ENCODE measurements around the gene HOXB4. TPM values are rescaled to one million over a fixed set of nuclear protein-coding genes. Genes with fewer than 3 reads are reported as not detected.

The HOXB4 gene
- total and polyA plus RNA-seq, 5 experiments from 2014 or later = 0.06 to 2.3 (median 0.95) TPM; not detected in 1

GRCh38 chr17:48565925-48566710 lies 12.0 kb downstream of the HOXB4 start:
- no peak overlapping the region for H3K27ac Mint-ChIP-seq
- H3K4me3 Mint-ChIP-seq = no peak overlapping the region
- H3K9me3 Mint-ChIP-seq = no peaks in the 10 kb centered on the region
- POLR2A ChIA-PET = interaction anchor here (0.6 to 1.9 kb wide), 3 partner anchors 9 to 26 kb away, joined by 3 to 5 read pairs (median 4); no protein-coding TSS in a partner anchor
- H3K4me1 Mint-ChIP-seq = peaks cover 3 to 36% (median 11%) of the 10 kb centered on the region in 4 donors
- peaks cover 13 to 31% (median 22%) of the 10 kb centered on the region in 5 donors for H3K27me3 Mint-ChIP-seq
- DNase-seq (peak in 1 of 10 donors; percentile 24), ATAC-seq (no peak)
- H3K36me3 Mint-ChIP-seq = peaks cover 0 to 3% (median 0%) of the 10 kb centered on the region in 3 donors

DNA sequence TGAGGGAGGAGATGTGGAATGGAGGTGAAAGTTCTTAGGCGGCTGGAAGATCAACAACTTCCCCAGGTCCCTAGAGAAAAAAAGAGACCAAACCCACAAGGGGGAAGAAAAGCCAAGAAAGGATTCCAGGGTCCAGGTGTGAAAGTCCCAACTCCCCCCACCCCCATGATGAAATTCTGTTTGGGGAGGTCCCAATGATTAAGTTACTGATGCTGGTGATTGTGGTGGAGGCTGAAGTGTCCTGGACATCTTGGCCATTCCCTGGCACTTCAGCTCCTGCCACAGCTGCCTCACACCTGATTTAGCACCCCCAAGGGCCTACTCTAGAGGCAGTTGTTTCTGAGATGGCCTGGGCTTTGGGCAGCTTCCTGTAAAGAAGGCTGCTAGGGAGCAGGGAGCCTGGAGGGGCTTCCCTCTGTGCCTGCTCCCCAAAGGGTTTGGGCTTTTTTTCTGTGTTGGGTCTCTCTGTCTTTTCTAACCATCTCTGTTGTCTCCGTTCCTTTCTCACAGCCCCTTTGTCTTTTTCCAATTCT lies 13.1 kb downstream of the HOXB4 start:
- peaks cover 13 to 31% (median 27%) of the 10 kb centered on the region in 5 donors for H3K27me3 Mint-ChIP-seq
- peak in 1 of 10 donors; percentile 15 for DNase-seq
- POLR2A ChIA-PET = no interaction called here
- H3K4me1 Mint-ChIP-seq = peaks cover 3 to 36% (median 11%) of the 10 kb centered on the region in 4 donors
- peaks cover 0 to 3% (median 0%) of the 10 kb centered on the region in 3 donors for H3K36me3 Mint-ChIP-seq
- no peak overlapping the region for H3K27ac Mint-ChIP-seq
- H3K4me3 Mint-ChIP-seq = peak overlapping the region in 5 of 10 donors; percentile 9 to 62 (median 55)
- no peaks in the 10 kb centered on the region for H3K9me3 Mint-ChIP-seq
- no peak for ATAC-seq

- peaks cover 3 to 36% (median 11%) of the 10 kb centered on the region in 4 donors for H3K4me1 Mint-ChIP-seq
- H3K27me3 Mint-ChIP-seq = peaks cover 9 to 27% (median 24%) of the 10 kb centered on the region in 5 donors
- H3K27ac Mint-ChIP-seq = no peak overlapping the region
- H3K4me3 Mint-ChIP-seq = peak overlapping the region in 6 of 10 donors; percentile 9 to 70 (median 58)
- POLR2A ChIA-PET = no interaction called here
- H3K36me3 Mint-ChIP-seq = peaks cover 0 to 3% (median 0%) of the 10 kb centered on the region in 3 donors
- ATAC-seq = peak; percentile 27 to 69
- H3K9me3 Mint-ChIP-seq = no peaks in the 10 kb centered on the region
- DNase-seq = peak in 1 of 10 donors; percentile 57
Observed at GRCh38 chr17:48564188-48565021, 13.7 kb downstream of the HOXB4 start.

- Mint-ChIP-seq H3K4me1 (peaks cover 1 to 31% (median 11%) of the 10 kb centered on the region in 4 donors), H3K9me3 (no peaks in the 10 kb centered on the region), H3K36me3 (peaks cover 0 to 3% (median 0%) of the 10 kb centered on the region in 3 donors), H3K27me3 (peaks cover 9 to 30% (median 22%) of the 10 kb centered on the region in 5 donors), H3K4me3 (peak overlapping the region in 6 of 10 donors; percentile 34 to 65 (median 46)), H3K27ac (no peak overlapping the region)
- ATAC-seq (no peak), DNase-seq (peak in 1 of 10 donors; percentile 31)
- POLR2A ChIA-PET = interaction anchor here (0.6 kb wide), 1 partner anchor 22 kb away, joined by 3 read pairs; no protein-coding TSS in a partner anchor
Observed at GRCh38 chr17:48563867-48564187, 14.3 kb downstream of the HOXB4 start.

GRCh38 chr17:48563385-48563838 lies 14.7 kb downstream of the HOXB4 start:
- ATAC-seq = no peak
- DNase-seq = peak in 1 of 10 donors; percentile 40
- Mint-ChIP-seq H3K9me3 (no peaks in the 10 kb centered on the region), H3K27ac (no peak overlapping the region), H3K4me1 (peaks cover 1 to 27% (median 8%) of the 10 kb centered on the region in 4 donors), H3K27me3 (peaks cover 12 to 34% (median 24%) of the 10 kb centered on the region in 5 donors), H3K4me3 (peak overlapping the region in 7 of 10 donors; percentile 34 to 65 (median 39)), H3K36me3 (peaks cover 0 to 2% (median 0%) of the 10 kb centered on the region in 3 donors)
- POLR2A ChIA-PET = interaction anchor here (0.6 kb wide), 1 partner anchor 22 kb away, joined by 3 read pairs; no protein-coding TSS in a partner anchor

DNA sequence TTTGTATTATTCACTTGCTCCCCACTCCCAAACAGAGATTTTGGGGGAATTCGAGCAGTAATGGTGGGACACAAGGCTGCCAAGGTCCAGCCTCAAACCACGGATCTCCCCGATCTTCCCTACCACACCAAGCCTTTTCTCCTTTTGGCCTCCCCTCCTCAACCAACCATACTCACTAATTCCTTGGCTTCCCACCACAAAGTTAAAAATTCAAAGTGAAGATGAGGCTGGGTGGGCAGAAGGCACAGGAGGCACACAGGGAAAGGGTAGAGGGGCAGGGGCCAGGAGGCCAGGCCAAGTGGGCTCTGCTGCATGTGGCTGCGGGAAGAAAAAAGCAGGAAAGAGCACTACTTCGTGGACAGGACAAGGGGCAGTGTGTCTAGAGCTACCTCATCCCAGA lies 15.2 kb downstream of the HOXB4 start:
- DNase-seq = peak in 1 of 10 donors; percentile 27
- H3K4me1 Mint-ChIP-seq = peaks cover 0 to 24% (median 6%) of the 10 kb centered on the region in 4 donors
- POLR2A ChIA-PET = interaction anchor here (0.6 to 1.3 kb wide), 3 partner anchors 19 to 164 kb away, joined by 3 read pairs; no protein-coding TSS in a partner anchor
- no peak for ATAC-seq
- H3K4me3 Mint-ChIP-seq = no peak overlapping the region
- peaks cover 14 to 39% (median 22%) of the 10 kb centered on the region in 5 donors for H3K27me3 Mint-ChIP-seq
- no peak overlapping the region for H3K27ac Mint-ChIP-seq
- H3K36me3 Mint-ChIP-seq = no peaks in the 10 kb centered on the region
- H3K9me3 Mint-ChIP-seq = no peaks in the 10 kb centered on the region

- POLR2A ChIA-PET = interaction anchor here (0.6 to 1.5 kb wide), 3 partner anchors 14 to 163 kb away, joined by 3 to 5 read pairs (median 3); no protein-coding TSS in a partner anchor
- peak; percentile 65 to 72 for ATAC-seq
Observed at GRCh38 chr17:48561884-48562810, 16.0 kb downstream of the HOXB4 start.

DNA sequence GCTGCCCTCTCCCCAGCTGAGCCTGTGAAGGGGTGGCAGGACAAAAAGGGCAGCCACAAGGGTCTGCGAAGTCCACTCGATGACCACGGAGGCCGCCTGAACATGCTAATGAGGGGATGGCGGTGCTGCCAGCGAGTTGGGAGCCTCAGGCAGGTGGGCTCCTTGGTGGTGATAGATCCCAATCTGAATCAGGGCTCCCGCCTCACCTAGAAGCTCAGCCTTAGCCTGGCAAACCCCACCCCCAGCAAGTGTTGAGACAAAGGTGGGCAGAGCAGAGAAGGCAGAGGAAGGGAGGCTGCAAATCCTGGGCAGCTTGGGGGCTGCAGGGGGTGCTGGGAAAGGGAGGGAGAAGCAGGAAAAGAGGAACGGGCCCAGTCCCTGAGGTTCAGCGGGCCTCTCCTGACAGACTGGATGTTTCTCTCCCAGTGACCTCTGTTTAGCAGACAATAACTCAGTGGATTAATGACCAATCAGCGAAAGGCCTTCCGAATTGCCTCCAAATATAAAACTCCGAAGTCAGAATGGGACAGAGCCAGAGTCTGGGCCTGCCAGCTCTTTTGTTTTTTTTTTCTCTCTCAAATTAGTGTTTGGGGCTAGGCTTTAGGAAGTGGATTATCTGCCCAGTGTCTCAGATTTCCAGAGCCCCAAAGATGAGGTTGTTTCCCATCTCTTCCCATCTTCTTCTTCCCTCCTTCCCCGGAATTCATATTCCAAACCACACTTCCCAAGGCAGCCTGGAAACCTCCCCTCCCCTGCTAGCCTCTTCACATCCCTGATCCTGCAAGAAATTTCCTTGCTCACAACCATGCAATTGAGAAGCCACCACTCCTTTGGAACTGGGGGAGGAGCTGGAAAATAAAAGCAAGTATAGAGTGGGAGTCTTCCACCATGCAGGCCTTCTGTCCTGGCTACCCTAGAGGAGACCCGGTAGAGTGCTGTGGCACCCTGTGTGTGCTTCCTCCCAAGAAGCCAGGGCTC lies 18.0 kb downstream of the HOXB4 start:
- Mint-ChIP-seq H3K27ac (no peak overlapping the region), H3K4me1 (peaks cover 4 to 32% (median 15%) of the 10 kb centered on the region in 4 donors), H3K4me3 (no peak overlapping the region), H3K9me3 (no peaks in the 10 kb centered on the region), H3K36me3 (no peaks in the 10 kb centered on the region), H3K27me3 (peaks cover 22 to 55% (median 32%) of the 10 kb centered on the region in 5 donors)
- ATAC-seq = no peak
- POLR2A ChIA-PET = interaction anchor here (0.6 to 1.2 kb wide), 3 partner anchors 12 to 1127 kb away, joined by 3 to 5 read pairs (median 3); no protein-coding TSS in a partner anchor
- DNase-seq = peak in 1 of 10 donors; percentile 59

More at GRCh38 chr17:48561884-48562810, 16.0 kb downstream of the HOXB4 start:
- Mint-ChIP-seq H3K9me3 (no peaks in the 10 kb centered on the region), H3K4me1 (peaks cover 0 to 24% (median 6%) of the 10 kb centered on the region in 4 donors), H3K27me3 (peaks cover 15 to 42% (median 23%) of the 10 kb centered on the region in 5 donors), H3K4me3 (no peak overlapping the region), H3K27ac (peak overlapping the region in 3 of 10 donors; percentile 2 to 49 (median 31)), H3K36me3 (no peaks in the 10 kb centered on the region)
- peak in 1 of 10 donors; percentile 42 for DNase-seq

GRCh38 chr17:48559122-48559839 lies 18.9 kb downstream of the HOXB4 start:
- Mint-ChIP-seq H3K4me1 (peaks cover 6 to 30% (median 17%) of the 10 kb centered on the region in 4 donors), H3K36me3 (no peaks in the 10 kb centered on the region), H3K27ac (no peak overlapping the region), H3K9me3 (no peaks in the 10 kb centered on the region), H3K4me3 (no peak overlapping the region), H3K27me3 (peaks cover 19 to 64% (median 37%) of the 10 kb centered on the region in 5 donors)
- ATAC-seq (no peak), DNase-seq (no peak)
- POLR2A ChIA-PET = interaction anchor here (0.5 to 1.2 kb wide), 3 partner anchors 11 to 40 kb away, joined by 3 read pairs; no protein-coding TSS in a partner anchor

DNA sequence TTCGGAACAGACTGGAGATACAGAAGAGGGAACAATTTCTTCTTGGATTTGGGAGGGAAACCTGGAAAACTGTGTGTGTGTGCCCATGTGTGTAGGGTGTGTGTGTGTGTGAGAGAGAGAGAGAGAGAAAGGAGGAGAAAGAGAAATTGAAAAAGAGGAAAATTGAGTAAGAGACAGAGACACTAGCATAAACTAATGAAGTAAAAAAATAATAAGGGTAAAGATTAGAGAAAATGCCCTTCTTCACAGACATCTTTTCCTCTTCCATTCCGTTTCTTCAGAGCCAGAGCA lies 19.4 kb downstream of the HOXB4 start:
- H3K36me3 Mint-ChIP-seq = no peaks in the 10 kb centered on the region
- DNase-seq = no peak
- no peak overlapping the region for H3K4me3 Mint-ChIP-seq
- H3K27me3 Mint-ChIP-seq = peaks cover 18 to 69% (median 36%) of the 10 kb centered on the region in 5 donors
- no peaks in the 10 kb centered on the region for H3K9me3 Mint-ChIP-seq
- peaks cover 6 to 29% (median 17%) of the 10 kb centered on the region in 4 donors for H3K4me1 Mint-ChIP-seq
- POLR2A ChIA-PET = no interaction called here
- no peak overlapping the region for H3K27ac Mint-ChIP-seq
- ATAC-seq = no peak
